Stimulated activated CD4-positive, alpha-beta T cell treated with anti-CD3 and anti-CD28 coated beads, Interleukin-1b, Interleukin-23, amount 100 ng/mL, for 24 hours (primary cell): ENCODE data around the gene TK1.

Source experiments
- DNase-seq, 4 experiments: peaks; one replicate each; pipeline ENCODE4 v3.0.0-alpha.2; 2020; ENCODE audit warnings: low read depth in 4 of 4, low spot score in 1 of 4

The TK1 gene

GRCh38 chr17:78125138-78125913 lies 61.5 kb downstream of the TK1 start:
- DNase-seq, result no peak

- no peak for DNase-seq
Measured at GRCh38 chr17:78124836-78125137, 62.1 kb downstream of the TK1 start.
